Subcutaneous abdominal adipose tissue (tissue), 5 donors: Measurements from ENCODE around the gene FLRT1.

ENCODE experiments used
- H3K27ac ChIP-seq: one replicate; pipeline ENCODE4 v1.7.0; 2013; ENCODE audit warnings: low read depth, mild to moderate bottlenecking, inconsistent platforms, low read length, moderate library complexity
- H3K27me3 ChIP-seq, 5 donors: one replicate each; pipeline ENCODE4 v1.7.0; 2013; ENCODE audit warnings: low read length in 5 of 5, inconsistent platforms in 1 of 5; ENCODE audit not compliant: control insufficient read depth in 5 of 5, insufficient read depth in 4 of 5
- H3K36me3 ChIP-seq, 5 donors: one replicate each; pipeline ENCODE4 v1.7.0; 2013; ENCODE audit warnings: low read length in 5 of 5; ENCODE audit not compliant: control insufficient read depth in 5 of 5, insufficient read depth in 5 of 5
- H3K4me1 ChIP-seq, 5 donors: one replicate each; pipeline ENCODE4 v1.7.0; 2013; ENCODE audit warnings: low read length in 5 of 5, mild to moderate bottlenecking in 3 of 5, moderate library complexity in 1 of 5; ENCODE audit not compliant: control insufficient read depth in 5 of 5, insufficient read depth in 5 of 5
- H3K4me3 ChIP-seq, 5 donors: one replicate each; pipeline ENCODE4 v1.7.0; 2013; ENCODE audit warnings: low read length in 5 of 5, low read depth in 1 of 5
- H3K9ac ChIP-seq, 5 donors: one replicate each; pipeline ENCODE4 v1.7.0; 2013; ENCODE audit warnings: low read length in 5 of 5, mild to moderate bottlenecking in 4 of 5, moderate library complexity in 3 of 5
- H3K9me3 ChIP-seq, 5 donors: one replicate each; pipeline ENCODE4 v1.7.0; 2013; ENCODE audit warnings: low read length in 5 of 5; ENCODE audit not compliant: control insufficient read depth in 5 of 5
- donor health status: healthy.
- donor health status: healthy.
- donor health status: healthy.
- donor health status: healthy.
- donor health status: healthy.

Gene FLRT1

DNA sequence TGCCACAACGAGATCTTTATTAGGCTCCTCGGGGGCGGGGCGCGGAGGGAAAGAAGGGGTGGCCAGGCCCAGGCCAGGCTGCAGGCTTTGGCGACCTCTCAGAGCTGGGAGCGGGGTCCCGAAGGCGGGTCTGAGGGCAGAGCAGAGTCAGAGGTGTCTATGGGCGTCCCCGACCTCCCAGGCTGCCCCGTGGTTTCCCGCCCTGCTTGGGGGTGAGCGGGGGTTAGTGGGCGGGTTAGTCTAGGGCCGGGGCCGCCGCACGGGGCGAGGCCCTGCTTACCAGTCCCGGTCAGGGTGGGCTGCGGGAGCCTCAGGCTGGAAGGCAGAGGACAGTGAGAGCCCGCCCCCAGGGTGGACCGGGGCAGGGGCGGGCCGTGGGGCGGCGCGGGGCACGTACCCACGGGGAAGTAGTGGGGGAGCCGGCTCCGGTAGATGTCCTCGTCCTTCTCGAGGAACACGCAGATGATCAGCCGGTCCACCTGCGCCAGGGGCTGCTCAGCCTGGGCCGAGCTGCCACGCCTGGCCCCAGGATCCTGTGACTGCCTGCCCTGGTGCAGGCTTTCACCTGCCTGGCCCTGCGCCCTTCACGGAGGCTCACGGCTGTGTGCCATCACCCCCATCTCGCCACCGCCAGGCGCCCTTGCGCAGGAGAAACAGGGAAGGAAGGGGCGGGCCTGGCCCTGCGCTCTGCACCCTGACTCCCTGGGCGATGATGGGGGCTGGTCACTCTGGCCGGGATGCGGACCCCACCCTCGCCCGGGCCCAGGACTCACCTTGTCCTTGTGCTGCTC is 37.0 kb upstream of the FLRT1 start:
- peaks cover 0 to 48% (median 36%) of the 10 kb centered on the region in 5 donors for H3K4me1 ChIP-seq
- peak overlapping the region in 1 of 5 donors; percentile 40 for H3K4me3 ChIP-seq
- H3K9ac ChIP-seq, result no peak overlapping the region
- H3K27me3 ChIP-seq, result peaks cover 0 to 4% (median 0%) of the 10 kb centered on the region in 5 donors
- H3K9me3 ChIP-seq, result no peaks in the 10 kb centered on the region
- peaks cover 0 to 44% (median 35%) of the 10 kb centered on the region in 5 donors for H3K36me3 ChIP-seq
- H3K27ac ChIP-seq, result no peak overlapping the region

- H3K27me3 ChIP-seq, result peaks cover 0 to 4% (median 0%) of the 10 kb centered on the region in 5 donors
- no peaks in the 10 kb centered on the region for H3K9me3 ChIP-seq
- no peak overlapping the region for H3K27ac ChIP-seq
- H3K4me3 ChIP-seq, result peak overlapping the region in 3 of 5 donors; percentile 29 to 61 (median 47)
- H3K4me1 ChIP-seq, result peaks cover 0 to 49% (median 36%) of the 10 kb centered on the region in 5 donors
- H3K9ac ChIP-seq, result peak overlapping the region in 1 of 5 donors; percentile 35
- H3K36me3 ChIP-seq, result peaks cover 0 to 41% (median 35%) of the 10 kb centered on the region in 5 donors
These were observed 36.2 kb upstream of the FLRT1 start for GRCh38 chr11:63999349-64000025.

- peaks cover 0 to 4% (median 0%) of the 10 kb centered on the region in 5 donors for H3K27me3 ChIP-seq
- peaks cover 0 to 48% (median 36%) of the 10 kb centered on the region in 5 donors for H3K4me1 ChIP-seq
- H3K9ac ChIP-seq, result peak overlapping the region in 3 of 5 donors; percentile 52 to 60 (median 56)
- H3K9me3 ChIP-seq, result no peaks in the 10 kb centered on the region
- H3K36me3 ChIP-seq, result peaks cover 0 to 34% (median 31%) of the 10 kb centered on the region in 5 donors
- no peak overlapping the region for H3K27ac ChIP-seq
- peak overlapping the region in 4 of 5 donors; percentile 48 to 61 (median 55) for H3K4me3 ChIP-seq
These were observed 35.5 kb upstream of the FLRT1 start for GRCh38 chr11:64000026-64000739.

- peaks cover 0 to 4% (median 0%) of the 10 kb centered on the region in 5 donors for H3K27me3 ChIP-seq
- H3K4me1 ChIP-seq, result peaks cover 0 to 48% (median 36%) of the 10 kb centered on the region in 5 donors
- H3K4me3 ChIP-seq, result peak overlapping the region in 4 of 5 donors; percentile 48 to 61 (median 55)
- H3K9ac ChIP-seq, result peak overlapping the region in 4 of 5 donors; percentile 52 to 60 (median 56)
- no peak overlapping the region for H3K27ac ChIP-seq
- no peaks in the 10 kb centered on the region for H3K9me3 ChIP-seq
- peaks cover 0 to 27% (median 25%) of the 10 kb centered on the region in 5 donors for H3K36me3 ChIP-seq
These were observed 34.8 kb upstream of the FLRT1 start for GRCh38 chr11:64000740-64001483.

DNA sequence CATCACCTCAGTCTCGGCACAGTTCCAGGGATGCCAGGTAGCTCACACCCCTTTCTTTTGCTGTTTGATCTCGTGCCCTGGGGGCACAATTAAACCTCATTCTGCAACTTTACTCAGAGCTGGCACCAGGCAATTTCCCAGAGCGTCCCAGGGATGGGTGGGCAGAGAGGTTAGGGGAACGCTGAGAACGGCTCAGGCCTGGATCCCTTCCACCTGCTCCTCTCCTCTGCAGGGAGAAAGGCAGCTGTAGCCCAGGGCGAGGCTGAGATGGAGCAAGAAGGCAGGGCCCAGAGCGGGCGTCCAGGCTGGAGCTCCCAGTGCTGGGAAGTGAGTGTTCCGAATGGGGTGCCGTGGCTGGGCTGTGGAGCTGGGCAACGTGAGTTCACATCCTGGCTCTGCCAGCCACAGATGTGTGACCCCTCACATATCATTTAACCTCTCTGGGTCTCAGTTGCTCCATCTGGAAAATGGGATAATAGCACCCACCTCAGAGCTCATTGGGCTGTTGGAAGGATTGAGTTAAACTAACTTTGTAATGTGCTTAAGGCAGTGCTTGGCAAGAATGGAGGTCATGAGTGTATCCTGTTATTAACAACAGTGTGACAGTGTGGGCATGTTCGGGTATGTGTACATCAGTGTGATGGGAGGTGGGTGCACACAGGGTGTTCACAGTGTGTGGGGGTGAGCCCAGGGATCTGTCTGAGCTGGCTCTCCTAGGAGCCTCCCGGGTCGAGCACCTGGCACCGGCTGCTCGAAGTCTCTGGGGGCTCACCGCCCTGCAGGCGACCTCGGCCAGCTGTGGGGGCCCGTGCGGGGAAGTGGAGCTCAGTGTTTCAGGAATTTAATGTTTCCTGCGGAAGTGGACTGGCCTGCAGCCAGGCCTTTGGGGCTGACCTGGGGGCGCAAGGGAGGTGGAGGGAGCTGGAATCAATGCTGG is 34.0 kb upstream of the FLRT1 start:
- peaks cover 0 to 4% (median 2%) of the 10 kb centered on the region in 5 donors for H3K27me3 ChIP-seq
- peaks cover 0 to 18% (median 17%) of the 10 kb centered on the region in 5 donors for H3K36me3 ChIP-seq
- no peak overlapping the region for H3K27ac ChIP-seq
- H3K4me3 ChIP-seq, result peak overlapping the region in 2 of 5 donors; percentile 55 to 61
- peak overlapping the region in 4 of 5 donors; percentile 8 to 56 (median 54) for H3K9ac ChIP-seq
- H3K4me1 ChIP-seq, result peaks cover 0 to 49% (median 37%) of the 10 kb centered on the region in 5 donors
- H3K9me3 ChIP-seq, result no peaks in the 10 kb centered on the region

DNA sequence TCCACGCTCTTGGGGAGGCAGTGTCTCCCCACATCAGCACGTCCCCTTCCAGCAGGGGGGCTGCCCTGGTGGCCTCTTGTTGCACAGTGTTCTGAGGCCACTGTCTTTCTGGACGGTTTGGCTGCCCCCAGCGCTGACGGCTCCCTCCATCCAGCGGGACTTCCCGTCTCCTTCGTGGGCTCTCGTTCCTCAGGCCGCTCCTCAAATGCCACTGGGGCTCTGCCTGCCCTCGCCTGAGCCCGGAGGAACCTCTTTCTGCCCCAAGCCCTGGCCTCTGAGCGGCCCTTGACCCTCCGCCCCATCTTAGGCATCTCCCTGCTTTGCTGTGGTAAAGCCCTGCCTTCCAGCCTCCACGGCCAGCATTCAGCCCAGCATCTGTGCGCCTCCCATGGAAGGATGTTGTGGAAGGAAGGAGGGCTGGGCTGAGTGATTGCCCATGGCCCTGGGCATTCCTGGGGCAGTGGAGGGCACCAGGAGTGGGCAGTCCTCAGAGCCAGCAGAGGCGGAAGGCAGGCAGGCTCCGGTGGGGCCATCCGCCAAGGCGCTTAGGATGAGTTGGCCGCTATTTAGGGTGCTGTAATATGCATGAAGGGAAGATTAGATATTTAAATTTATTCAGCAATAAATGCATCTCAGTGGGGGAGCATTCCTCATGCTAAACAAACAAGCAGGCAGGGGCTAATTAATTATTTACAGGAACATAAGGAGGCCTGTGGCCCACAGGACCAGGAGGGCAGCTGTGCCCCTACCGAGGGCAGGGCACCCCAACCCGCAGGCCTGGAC is 31.7 kb upstream of the FLRT1 start:
- H3K36me3 ChIP-seq, result no peaks in the 10 kb centered on the region
- H3K9me3 ChIP-seq, result no peaks in the 10 kb centered on the region
- no peak overlapping the region for H3K4me3 ChIP-seq
- H3K4me1 ChIP-seq, result peaks cover 0 to 63% (median 52%) of the 10 kb centered on the region in 5 donors
- no peak overlapping the region for H3K27ac ChIP-seq
- H3K9ac ChIP-seq, result peak overlapping the region in 1 of 5 donors; percentile 37
- peaks cover 0 to 4% (median under 1%) of the 10 kb centered on the region in 5 donors for H3K27me3 ChIP-seq

DNA sequence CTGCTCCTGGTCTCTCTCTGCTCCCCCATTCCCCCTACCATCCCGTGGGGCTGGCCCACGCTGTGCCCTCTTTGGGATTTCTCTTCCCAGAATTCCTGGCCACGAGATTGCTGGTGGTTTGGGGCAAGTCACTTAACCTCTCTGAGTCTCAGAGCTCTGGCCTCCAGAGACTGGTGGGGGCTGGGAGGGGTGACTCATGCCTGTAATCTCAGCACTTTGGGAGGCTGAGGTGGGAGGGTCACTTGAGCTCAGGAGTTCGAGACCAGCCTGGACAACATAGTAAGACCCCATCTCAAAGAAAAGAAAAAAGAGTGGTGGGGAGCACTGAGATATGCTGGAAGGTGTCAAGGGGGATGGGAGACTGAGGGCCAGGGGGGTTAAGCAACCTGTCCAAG is 31.1 kb upstream of the FLRT1 start:
- Histone ChIP-seq H3K9ac (no peak overlapping the region), H3K27me3 (peaks cover 0 to 4% (median 0%) of the 10 kb centered on the region in 5 donors), H3K9me3 (no peaks in the 10 kb centered on the region), H3K4me1 (peaks cover 0 to 57% (median 46%) of the 10 kb centered on the region in 5 donors), H3K4me3 (no peak overlapping the region), H3K36me3 (no peaks in the 10 kb centered on the region), H3K27ac (no peak overlapping the region)

GRCh38 chr11:64005691-64006090 is 30.0 kb upstream of the FLRT1 start:
- peaks cover 0 to 4% (median 0%) of the 10 kb centered on the region in 5 donors for H3K27me3 ChIP-seq
- H3K36me3 ChIP-seq, result no peaks in the 10 kb centered on the region
- H3K4me3 ChIP-seq, result no peak overlapping the region
- no peaks in the 10 kb centered on the region for H3K9me3 ChIP-seq
- no peak overlapping the region for H3K27ac ChIP-seq
- H3K9ac ChIP-seq, result no peak overlapping the region
- H3K4me1 ChIP-seq, result peaks cover 0 to 47% (median 38%) of the 10 kb centered on the region in 5 donors
